ENCODE measurements around the gene FSIP1.

The FSIP1 gene

DNA sequence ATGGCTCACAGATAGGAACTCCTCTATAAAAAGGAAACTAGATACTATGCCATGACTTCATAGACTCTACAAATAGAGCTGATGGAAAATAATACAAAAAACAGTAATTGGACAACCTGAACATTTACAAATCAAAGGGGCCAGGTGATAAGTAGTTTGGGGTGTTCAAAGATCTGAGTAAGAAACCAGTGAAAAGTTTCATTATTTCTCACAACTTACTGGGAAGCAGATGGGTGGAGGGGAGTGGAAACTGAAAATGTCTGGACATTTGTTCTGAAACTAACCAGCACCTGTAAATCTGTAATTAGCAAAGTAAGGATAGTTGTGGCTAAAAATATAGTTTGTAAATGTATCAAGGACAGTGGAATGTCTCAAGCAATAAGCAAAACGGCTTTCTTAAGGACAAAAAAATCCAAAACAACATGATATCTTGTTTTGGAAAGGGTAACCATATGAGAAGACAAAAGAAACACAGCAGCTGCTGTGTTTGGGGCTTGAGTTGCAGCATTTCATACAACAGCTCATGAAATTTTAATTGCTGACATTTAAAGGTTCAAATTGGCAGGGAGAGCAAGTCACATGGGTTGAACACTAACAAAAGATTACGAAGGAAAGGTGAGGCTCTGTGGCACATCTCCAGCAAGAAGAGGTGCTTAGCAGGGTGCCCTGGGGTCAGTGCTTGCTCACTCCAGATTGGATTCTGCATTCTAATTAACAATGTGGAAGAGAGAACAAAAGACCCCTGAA, 228.5 kb downstream of the FSIP1 start:
- intact Hi-C loops (cut with DNase I) = no loop called here

GRCh38 chr15:39552556-39552955, 230.1 kb downstream of the FSIP1 start:
- intact Hi-C loops (cut with DNase I) = no loop called here
- DNase-seq = no peak

More for the DNA sequence above, 228.5 kb downstream of the FSIP1 start:
- no peak for DNase-seq

DNA sequence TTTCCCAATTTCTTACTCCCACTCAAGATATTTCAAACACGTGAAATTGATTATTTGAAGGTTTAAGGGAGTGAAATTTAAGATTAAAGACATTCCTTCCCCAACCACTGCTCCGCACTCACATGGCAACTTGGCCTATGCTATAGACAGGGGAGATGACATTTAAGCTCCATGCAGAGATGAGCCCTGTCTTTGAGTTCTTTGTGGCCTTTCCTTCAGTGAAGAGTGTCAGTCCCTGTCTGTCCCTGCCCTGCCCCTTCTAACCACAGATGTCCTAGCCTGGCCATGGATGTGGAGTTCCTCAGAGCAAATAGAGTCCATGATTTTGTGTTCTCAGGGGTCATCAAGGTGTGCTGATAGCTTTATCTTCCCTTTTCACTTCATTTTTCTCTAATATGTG, 231.2 kb downstream of the FSIP1 start:
- no peak for DNase-seq
- intact Hi-C loops (cut with DNase I) = no loop called here

Measured in head of caudate nucleus (tissue), 42 donors.